Endodermal cell (in vitro differentiated cells): ENCODE data around the gene EML1. TPM values are rescaled to one million over a fixed set of nuclear protein-coding genes. Genes with fewer than 3 reads are reported as not detected.

Source experiments
- DNase-seq: peaks from one replicate; pipeline ENCODE4 v3.0.0-alpha.2; 2017
- H3K27ac ChIP-seq: 2 replicates; pipeline ENCODE4 v1.5.1; 2013; ENCODE audit warnings: mild to moderate bottlenecking, low read depth, low read length, moderate library complexity
- H3K27me3 ChIP-seq: 2 replicates; pipeline ENCODE4 v1.6.1; 2013; ENCODE audit warnings: mild to moderate bottlenecking, low read length, moderate library complexity; ENCODE audit not compliant: insufficient read depth, control insufficient read depth, poor library complexity, severe bottlenecking
- H3K36me3 ChIP-seq: 2 replicates; pipeline ENCODE4 v1.7.0; 2013; ENCODE audit warnings: mild to moderate bottlenecking, low read length, moderate library complexity; ENCODE audit not compliant: control insufficient read depth, insufficient read depth
- H3K4me1 ChIP-seq: one replicate; pipeline ENCODE4 v1.7.0; 2013; ENCODE audit warnings: low read length; ENCODE audit not compliant: control insufficient read depth, insufficient read depth
- H3K4me3 ChIP-seq: 2 replicates; pipeline ENCODE4 v1.5.1; 2013; ENCODE audit warnings: mild to moderate bottlenecking, low read length, moderate library complexity
- H3K9ac ChIP-seq: 2 replicates; pipeline ENCODE4 v1.6.1; 2013; ENCODE audit warnings: mild to moderate bottlenecking, low read length, moderate library complexity; ENCODE audit not compliant: poor library complexity, severe bottlenecking; ENCODE audit errors: extremely low read depth
- H3K9me3 ChIP-seq: 2 replicates; pipeline ENCODE4 v1.6.1; 2013; ENCODE audit warnings: mild to moderate bottlenecking, low read length, moderate library complexity; ENCODE audit not compliant: control insufficient read depth
- H3K27ac Mint-ChIP-seq: 2 replicates; pipeline ENCODE4 v1.8.0; 2020; ENCODE audit warnings: mixed read lengths
- H3K27me3 Mint-ChIP-seq: 2 replicates; pipeline ENCODE4 v1.8.0; 2021; ENCODE audit warnings: mild to moderate bottlenecking, mixed read lengths; ENCODE audit not compliant: insufficient read depth
- H3K36me3 Mint-ChIP-seq: 2 replicates; pipeline ENCODE4 v1.8.0; 2020; ENCODE audit warnings: low read depth, mixed read lengths
- H3K4me1 Mint-ChIP-seq: 2 replicates; pipeline ENCODE4 v1.8.0; 2020; ENCODE audit warnings: mixed read lengths
- H3K4me3 Mint-ChIP-seq: 2 replicates; pipeline ENCODE4 v1.8.0; 2020; ENCODE audit warnings: mild to moderate bottlenecking, moderate library complexity, mixed read lengths
- H3K9me3 Mint-ChIP-seq: 2 replicates; pipeline ENCODE4 v1.8.0; 2020; ENCODE audit warnings: mild to moderate bottlenecking, mixed read lengths
- WGBS, 2 experiments: methylation state at CpG; one replicate each; pipeline versions ENCODE4 v1.1.5 to v1.1.7; 2013; ENCODE audit warnings: missing lambda C conversion rate in 2 of 2, mixed read lengths in 1 of 2; ENCODE audit not compliant: insufficient coverage in 1 of 2, insufficient read length in 1 of 2; 5-methylcytosine and 5-hydroxymethylcytosine counted together
- total RNA-seq, 2 donors: library from RNA; stranded (reverse); fragmentation: NEBNext Ultra II Directional in 1 of 2; extraction: Animal tissue kit (Norgen Biotek cat#: 25700) in 1 of 2; gene quantifications; 2 replicates in 1 of 2; 3 replicates in 1 of 2; pipeline ENCODE4 v1.2.1, GENCODE V29; 2021
- TF ChIP-seq, protein P1 (sequence below): fragments of 200-600 bp; sonication (generic); conservative IDR thresholded peaks from 2 replicates; pipeline ENCODE4 v1.5.0; 2021; ENCODE audit warnings: antibody characterized with exemption, mild to moderate bottlenecking

Gene EML1
- total RNA-seq, 2 donors from 2014 or later, result 25.0 to 31.4 TPM

DNA sequence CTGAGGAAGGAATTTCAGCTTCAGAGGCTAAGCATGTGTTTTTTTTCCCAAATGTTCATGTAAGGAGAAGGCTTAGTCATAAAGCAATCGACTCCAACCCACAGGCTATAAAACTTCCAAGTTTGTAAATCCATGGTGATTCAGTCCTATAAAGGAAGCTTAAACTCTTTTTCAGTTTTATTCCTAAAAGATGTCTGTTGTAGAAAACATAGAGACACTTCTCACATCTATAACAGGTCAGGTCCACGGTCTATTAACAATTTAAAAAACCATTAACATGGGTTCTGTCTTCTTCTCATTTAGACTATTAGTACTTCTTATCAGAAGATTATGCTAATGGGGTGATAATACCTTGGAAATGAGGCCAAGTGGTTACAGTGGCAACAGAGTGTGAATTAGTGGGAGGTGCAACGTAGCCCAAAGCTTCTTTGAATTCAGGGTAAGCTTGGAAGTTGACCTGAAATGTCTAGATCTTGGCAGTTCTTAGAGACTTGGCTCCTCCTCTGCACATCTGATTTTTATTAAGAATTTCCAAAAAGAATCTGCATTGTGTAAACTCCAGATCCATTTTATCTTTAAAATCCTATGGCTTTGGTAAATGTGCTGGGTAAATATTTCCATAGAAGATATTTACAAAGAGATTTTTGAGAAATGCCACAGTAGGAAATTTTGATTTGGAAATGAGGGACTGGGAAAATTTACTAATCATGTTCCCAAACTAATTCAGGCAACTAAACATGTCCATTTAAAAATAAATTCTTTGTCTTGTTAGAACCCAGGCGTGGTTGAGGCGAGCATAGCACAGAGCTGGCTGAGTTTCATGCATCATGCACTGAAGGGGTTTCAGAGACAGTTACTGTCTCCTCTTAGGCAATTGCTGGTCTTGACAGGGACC lies 86.4 kb downstream of the EML1 start:
- H3K4me3 ChIP-seq, result peak overlapping the region; percentile 43
- 73 to 86% methylated on average over 3 to 5 of the region's 5 CpGs for WGBS, 2 experiments
- Mint-ChIP-seq H3K27me3 (peaks cover 94% of the 10 kb centered on the region), H3K27ac (no peak overlapping the region), H3K36me3 (peaks cover 6% of the 10 kb centered on the region), H3K4me1 (peaks cover 42% of the 10 kb centered on the region), H3K4me3 (no peak overlapping the region), H3K9me3 (no peaks in the 10 kb centered on the region)
- H3K27ac ChIP-seq, result no peak overlapping the region
- H3K27me3 ChIP-seq, result peaks cover 81% of the 10 kb centered on the region
- no peak for DNase-seq
- no peak overlapping the region for H3K9ac ChIP-seq
- peaks cover 4% of the 10 kb centered on the region for H3K4me1 ChIP-seq
- peaks cover 9% of the 10 kb centered on the region for H3K36me3 ChIP-seq
- TF ChIP-seq, protein P1, sequence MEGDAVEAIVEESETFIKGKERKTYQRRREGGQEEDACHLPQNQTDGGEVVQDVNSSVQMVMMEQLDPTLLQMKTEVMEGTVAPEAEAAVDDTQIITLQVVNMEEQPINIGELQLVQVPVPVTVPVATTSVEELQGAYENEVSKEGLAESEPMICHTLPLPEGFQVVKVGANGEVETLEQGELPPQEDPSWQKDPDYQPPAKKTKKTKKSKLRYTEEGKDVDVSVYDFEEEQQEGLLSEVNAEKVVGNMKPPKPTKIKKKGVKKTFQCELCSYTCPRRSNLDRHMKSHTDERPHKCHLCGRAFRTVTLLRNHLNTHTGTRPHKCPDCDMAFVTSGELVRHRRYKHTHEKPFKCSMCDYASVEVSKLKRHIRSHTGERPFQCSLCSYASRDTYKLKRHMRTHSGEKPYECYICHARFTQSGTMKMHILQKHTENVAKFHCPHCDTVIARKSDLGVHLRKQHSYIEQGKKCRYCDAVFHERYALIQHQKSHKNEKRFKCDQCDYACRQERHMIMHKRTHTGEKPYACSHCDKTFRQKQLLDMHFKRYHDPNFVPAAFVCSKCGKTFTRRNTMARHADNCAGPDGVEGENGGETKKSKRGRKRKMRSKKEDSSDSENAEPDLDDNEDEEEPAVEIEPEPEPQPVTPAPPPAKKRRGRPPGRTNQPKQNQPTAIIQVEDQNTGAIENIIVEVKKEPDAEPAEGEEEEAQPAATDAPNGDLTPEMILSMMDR, result no peak
- H3K9me3 ChIP-seq, result no peaks in the 10 kb centered on the region

DNA sequence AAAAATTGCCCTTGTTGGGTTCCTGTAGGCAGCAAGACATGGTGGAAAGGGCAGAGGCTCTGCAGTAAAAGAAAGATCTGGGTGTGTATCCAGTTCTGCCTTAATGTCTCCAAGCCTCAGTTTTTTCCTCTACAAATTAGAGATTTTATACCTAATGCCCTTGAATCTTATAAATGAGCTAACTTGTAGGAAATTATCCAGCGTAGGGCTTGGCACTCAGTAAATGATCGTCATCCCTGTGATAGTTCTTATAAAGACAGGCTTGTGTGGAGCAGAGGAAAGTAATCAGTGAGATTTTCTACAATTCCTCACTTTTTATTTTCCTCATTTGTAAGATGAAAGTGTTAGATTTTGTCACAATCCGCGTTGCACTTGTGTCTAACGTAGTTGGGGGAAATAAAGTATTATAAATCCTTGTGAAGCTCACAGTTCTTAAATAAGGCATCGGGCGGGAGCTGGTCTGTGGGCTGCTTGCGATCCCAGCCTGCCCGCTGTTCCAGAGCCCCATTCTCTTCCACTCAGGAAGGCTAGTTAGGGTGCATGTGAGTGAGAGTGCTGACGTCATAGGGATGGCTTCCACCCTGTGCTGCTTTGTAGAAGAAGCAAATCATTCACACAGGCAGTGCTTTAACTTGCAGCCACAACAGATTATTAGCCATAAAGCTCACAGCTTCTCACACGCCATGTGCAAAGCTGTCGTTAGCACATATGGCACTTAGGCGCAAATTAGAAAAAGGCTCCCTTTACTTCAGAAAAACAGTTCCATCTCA lies 87.6 kb downstream of the EML1 start:
- H3K4me1 ChIP-seq, result peaks cover 4% of the 10 kb centered on the region
- 94 to 100% methylated on average over 5 to 13 of the region's 13 CpGs for WGBS, 2 experiments
- no peak overlapping the region for H3K9ac ChIP-seq
- Mint-ChIP-seq H3K27me3 (peaks cover 89% of the 10 kb centered on the region), H3K4me3 (no peak overlapping the region), H3K4me1 (peaks cover 40% of the 10 kb centered on the region), H3K27ac (no peak overlapping the region), H3K9me3 (no peaks in the 10 kb centered on the region), H3K36me3 (peaks cover 6% of the 10 kb centered on the region)
- H3K27me3 ChIP-seq, result peaks cover 69% of the 10 kb centered on the region
- H3K9me3 ChIP-seq, result no peaks in the 10 kb centered on the region
- TF ChIP-seq, protein P1, result no peak
- DNase-seq, result no peak
- no peak overlapping the region for H3K4me3 ChIP-seq
- peaks cover 9% of the 10 kb centered on the region for H3K36me3 ChIP-seq
- no peak overlapping the region for H3K27ac ChIP-seq

DNA sequence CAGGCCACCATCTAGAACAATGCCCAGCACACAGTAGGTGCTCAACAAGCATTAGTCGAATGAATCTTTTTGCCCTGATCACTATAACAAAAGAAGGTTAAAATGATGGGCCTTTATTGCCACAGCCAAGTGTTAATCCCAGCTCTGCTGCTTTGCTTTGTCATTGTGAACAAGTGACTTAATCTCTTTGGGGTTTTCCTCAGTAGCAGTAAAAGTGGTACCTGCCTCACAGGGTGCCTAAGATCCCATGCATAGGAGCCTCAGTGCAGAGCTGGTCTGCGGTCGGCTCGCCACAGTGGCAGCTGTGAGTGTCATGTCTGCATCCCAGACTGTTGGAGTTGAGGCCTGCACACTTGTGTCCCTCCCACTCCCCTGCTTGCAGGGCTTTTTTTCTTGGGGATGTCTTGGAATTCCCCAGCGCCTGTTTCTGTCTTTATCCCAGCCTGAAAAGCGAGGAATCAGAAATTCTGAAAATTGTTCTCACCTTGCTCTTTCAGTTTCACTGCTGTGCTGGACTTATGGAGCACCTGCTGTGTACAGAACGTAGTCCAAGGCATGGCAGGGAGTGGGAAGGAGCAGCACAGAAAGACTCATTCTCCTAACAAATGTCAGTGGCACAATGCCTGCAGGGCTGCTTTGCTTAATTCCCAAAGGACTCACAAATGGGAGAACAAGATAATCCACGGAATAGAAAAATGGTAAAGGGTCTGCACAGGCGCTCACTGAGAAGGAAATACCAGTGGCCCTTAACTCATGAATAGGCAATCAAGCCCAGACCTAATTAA lies 90.8 kb downstream of the EML1 start:
- no peak overlapping the region for H3K4me3 ChIP-seq
- H3K36me3 ChIP-seq, result no peaks in the 10 kb centered on the region
- Mint-ChIP-seq H3K36me3 (peaks cover 3% of the 10 kb centered on the region), H3K27ac (no peak overlapping the region), H3K4me3 (no peak overlapping the region), H3K4me1 (peaks cover 31% of the 10 kb centered on the region), H3K9me3 (no peaks in the 10 kb centered on the region), H3K27me3 (peaks cover 76% of the 10 kb centered on the region)
- WGBS, 2 experiments, result 74 to 75% methylated on average over 6 to 9 of the region's 9 CpGs
- DNase-seq, result no peak
- H3K4me1 ChIP-seq, result peaks cover 15% of the 10 kb centered on the region
- peaks cover 50% of the 10 kb centered on the region for H3K27me3 ChIP-seq
- no peak overlapping the region for H3K9ac ChIP-seq
- TF ChIP-seq, protein P1, result no peak
- no peaks in the 10 kb centered on the region for H3K9me3 ChIP-seq
- H3K27ac ChIP-seq, result no peak overlapping the region
